A549 (cell line): ENCODE results near the gene DMBT1. TPM values are rescaled to one million over a fixed set of nuclear protein-coding genes. Genes with fewer than 3 reads are reported as not detected.

Experiments used
- ATAC-seq, 2 experiments: fragments of 200-7000 bp in 1 of 2; fragments of >200 bp in 1 of 2; cut with Nextera tagmentation in 1 of 2; cut with Tn5 transposase in 1 of 2; 3 replicates each; pipeline versions ENCODE4 v1.8.0 to v1.9.1; 2018 to 2020; ENCODE audit warnings: mild to moderate bottlenecking in 1 of 2, moderate library complexity in 1 of 2
- CTCF ChIA-PET: fragments of 300-600 bp; sonication (Branson Sonifier 250); formaldehyde crosslinking; extraction: SDS; loops from one replicate; lab custom pipeline; 2021; ENCODE audit warnings: antibody characterized with exemption, inconsistent platforms; lab: Yijun Ruan, JAX
- POLR2A ChIA-PET: fragments of 350-600 bp; formaldehyde crosslinking; extraction: SDS; loops from one replicate; lab custom pipeline; 2021; ENCODE audit warnings: antibody characterized with exemption, inconsistent platforms; lab: Yijun Ruan, JAX
- DNase-seq, 2 experiments: peaks; one replicate each; pipeline versions ENCODE4 v3.0.0 to v3.0.0-alpha.2; 2011 to 2016; ENCODE audit warnings: low read depth in 1 of 2, low spot score in 1 of 2
- FAIRE-seq: peaks from 2 replicates; lab custom pipeline; 2011; peaks lifted over from hg19 to GRCh38; lab: Jason Lieb, UNC
- H3K27ac ChIP-seq, 2 experiments: fragments of >200 bp; sonication (Bioruptor Twin); formaldehyde crosslinking; 3 replicates each; pipeline ENCODE4 v1.5.1; 2016 to 2017
- H3K4me1 ChIP-seq: fragments of >200 bp; sonication (Bioruptor Twin); formaldehyde crosslinking; 3 replicates; pipeline ENCODE4 v1.6.1; 2016
- H3K4me2 ChIP-seq: fragments of >200 bp; sonication (Bioruptor Twin); formaldehyde crosslinking; 3 replicates; pipeline ENCODE4 v1.6.1; 2016
- H3K4me3 ChIP-seq: fragments of >200 bp; sonication (Bioruptor Twin); formaldehyde crosslinking; 3 replicates; pipeline ENCODE4 v1.5.1; 2016
- H3K9me3 ChIP-seq: fragments of >200 bp; sonication (Bioruptor Twin); formaldehyde crosslinking; 3 replicates; pipeline ENCODE4 v1.6.1; 2016
- CBX2 ChIP-seq: fragments of 200-600 bp; sonication (generic); IDR thresholded peaks from 2 replicates; pipeline ENCODE4 v1.6.1; 2016; ENCODE audit warnings: low read depth, mild to moderate bottlenecking, borderline replicate concordance
- CHD4 ChIP-seq: fragments of 200-600 bp; sonication (generic); IDR thresholded peaks from 2 replicates; pipeline ENCODE4 v1.6.1; 2016; ENCODE audit warnings: antibody characterized with exemption, mild to moderate bottlenecking, borderline replicate concordance
- ESRRA ChIP-seq: fragments of 150-350 bp; IDR thresholded peaks from 2 replicates; pipeline ENCODE4 v1.6.1; 2014; ENCODE audit warnings: mild to moderate bottlenecking, low read length, borderline replicate concordance
- FOSL2 ChIP-seq, 2 experiments: fragments of 450-650 bp in 1 of 2; fragments of >200 bp in 1 of 2; sonication (Bioruptor Twin) in 1 of 2; formaldehyde crosslinking; IDR thresholded peaks; 2 replicates each; pipeline versions ENCODE4 v1.5.0 to v1.6.1; 2016 to 2020; ENCODE audit warnings: mild to moderate bottlenecking in 1 of 2, moderate library complexity in 1 of 2
- HDAC2 ChIP-seq: fragments of 200-600 bp; sonication (generic); IDR thresholded peaks from 2 replicates; pipeline ENCODE4 v1.6.1; 2016
- JUN ChIP-seq, 2 experiments: fragments of >200 bp; sonication (Bioruptor Twin); formaldehyde crosslinking; IDR thresholded peaks; 2 replicates in 1 of 2; 3 replicates in 1 of 2; pipeline ENCODE4 v1.6.1; 2016 to 2017
- MYC ChIP-seq: IDR thresholded peaks from 2 replicates; pipeline ENCODE4 v1.6.1; 2012; ENCODE audit warnings: mild to moderate bottlenecking, inconsistent platforms, low read length, improper control_type of control experiment, borderline replicate concordance
- NFE2L2 ChIP-seq: fragments of 150-350 bp; conservative IDR thresholded peaks from 2 replicates; pipeline ENCODE4 v1.6.1; 2014; ENCODE audit warnings: low read length
- RAD21 ChIP-seq, 2 experiments: fragments of >200 bp in 1 of 2; sonication (Bioruptor Twin) in 1 of 2; formaldehyde crosslinking in 1 of 2; IDR thresholded peaks in 1 of 2; conservative IDR thresholded peaks in 1 of 2; 2 replicates in 1 of 2; 3 replicates in 1 of 2; pipeline ENCODE4 v1.6.1; 2012 to 2018; ENCODE audit warnings: inconsistent platforms in 1 of 2
- RFX5 ChIP-seq: fragments of 450-650 bp; IDR thresholded peaks from 2 replicates; pipeline ENCODE4 v1.7.1; 2014; ENCODE audit warnings: antibody characterized with exemption, mild to moderate bottlenecking, moderate library complexity
- SREBF2 ChIP-seq: fragments of 450-650 bp; IDR thresholded peaks from 2 replicates; pipeline ENCODE4 v1.6.1; 2014; ENCODE audit warnings: mild to moderate bottlenecking, moderate library complexity
- TP53 ChIP-seq: fragments of 250-450 bp; sonication (Bioruptor Pico); IDR thresholded peaks from 2 replicates; pipeline ENCODE4 v1.5.0; 2021; ENCODE audit warnings: mild to moderate bottlenecking, moderate library complexity
- ZSCAN20 ChIP-seq: fragments of 250-450 bp; sonication (Bioruptor Pico); IDR thresholded peaks from 2 replicates; pipeline ENCODE4 v1.8.0; 2022; ENCODE audit warnings: mild to moderate bottlenecking, moderate library complexity
- WGBS: methylation state at CpG from one replicate; pipeline ENCODE4 v1.1.6; 2017; ENCODE audit errors: missing lambda C conversion rate; 5-methylcytosine and 5-hydroxymethylcytosine counted together
- polyA plus RNA-seq, 4 experiments: library from polyadenylated mRNA; depleted of rRNA in 3 of 4; stranded (reverse); fragments of >200 nt; fragmentation: RNase III in 1 of 4; extraction: RNeasy Plus Mini Kit Qiagen cat#74134 plus additional on column Dnase treatment in 1 of 4; gene quantifications; 2 replicates in 3 of 4; 3 replicates in 1 of 4; pipeline ENCODE4 v1.2.3, GENCODE V29; 2011 to 2017
- TF ChIP-seq, protein P1 (sequence below): IDR thresholded peaks from 2 replicates; pipeline ENCODE4 v1.6.1; 2012
- TF ChIP-seq, protein P2 (sequence below): fragments of >200 bp; sonication (Bioruptor Twin); formaldehyde crosslinking; IDR thresholded peaks from 2 replicates; pipeline ENCODE4 v1.6.1; 2016
- TF ChIP-seq, protein P3 (sequence below): fragments of >200 bp; sonication (Bioruptor Twin); formaldehyde crosslinking; IDR thresholded peaks from 3 replicates; pipeline ENCODE4 v1.6.1; 2016
- TF ChIP-seq, protein P4 (sequence below): IDR thresholded peaks from 2 replicates; pipeline ENCODE4 v1.6.1; 2012; ENCODE audit warnings: low read depth, borderline replicate concordance
- TF ChIP-seq, protein P5 (sequence below): fragments of 250-450 bp; sonication (Bioruptor Pico); IDR thresholded peaks from 2 replicates; pipeline ENCODE4 v1.5.0; 2021; ENCODE audit warnings: mild to moderate bottlenecking, moderate library complexity, borderline replicate concordance
- TF ChIP-seq, protein P6 (sequence below): fragments of 150-350 bp; IDR thresholded peaks from 2 replicates; pipeline ENCODE4 v1.6.1; 2014; ENCODE audit warnings: low read depth, mild to moderate bottlenecking, low read length
- TF ChIP-seq, protein P7 (sequence below): fragments of 250-450 bp; sonication (Bioruptor Pico); IDR thresholded peaks from 2 replicates; pipeline ENCODE4 v1.5.0; 2020; ENCODE audit warnings: low read depth, mild to moderate bottlenecking, moderate library complexity

Gene DMBT1
- polyA plus RNA-seq, 2 of the 4 experiments (the other 2 are of a cell fraction) = 0.01 to 0.03 TPM

DNA sequence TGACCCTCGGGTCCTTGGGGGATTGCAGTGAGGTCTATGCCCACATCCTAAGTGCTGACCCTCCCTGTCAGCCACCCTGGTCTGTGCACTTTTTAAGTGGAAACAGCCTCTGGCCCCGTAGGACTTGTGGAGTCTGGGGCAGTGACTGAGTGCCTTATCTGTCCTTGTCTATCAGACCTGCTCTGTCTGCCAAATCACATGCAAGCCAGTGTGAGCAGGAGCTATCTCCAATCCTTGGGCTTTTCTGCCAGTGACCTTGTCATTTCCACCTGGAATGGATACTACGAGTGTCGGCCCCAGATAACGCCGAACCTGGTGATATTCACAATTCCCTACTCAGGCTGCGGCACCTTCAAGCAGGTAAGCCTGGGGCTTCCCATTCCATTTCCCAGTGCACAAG is 76.4 kb downstream of the DMBT1 start:
- FAIRE-seq (no peak), DNase-seq (no peak), ATAC-seq (no peak)
- no peaks in the 10 kb centered on the region for H3K9me3 ChIP-seq
- no peak overlapping the region for H3K4me2 ChIP-seq
- H3K4me1 ChIP-seq = no peaks in the 10 kb centered on the region
- H3K27ac ChIP-seq = no peak overlapping the region
- H3K4me3 ChIP-seq = no peak overlapping the region
- TF ChIP-seq, protein P1, sequence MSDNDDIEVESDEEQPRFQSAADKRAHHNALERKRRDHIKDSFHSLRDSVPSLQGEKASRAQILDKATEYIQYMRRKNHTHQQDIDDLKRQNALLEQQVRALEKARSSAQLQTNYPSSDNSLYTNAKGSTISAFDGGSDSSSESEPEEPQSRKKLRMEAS = no peak
- TF ChIP-seq NFE2L2 = no peak
- TF ChIP-seq, protein P2, sequence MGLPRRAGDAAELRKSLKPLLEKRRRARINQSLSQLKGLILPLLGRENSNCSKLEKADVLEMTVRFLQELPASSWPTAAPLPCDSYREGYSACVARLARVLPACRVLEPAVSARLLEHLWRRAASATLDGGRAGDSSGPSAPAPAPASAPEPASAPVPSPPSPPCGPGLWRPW = no peak
- TF ChIP-seq, protein P3, sequence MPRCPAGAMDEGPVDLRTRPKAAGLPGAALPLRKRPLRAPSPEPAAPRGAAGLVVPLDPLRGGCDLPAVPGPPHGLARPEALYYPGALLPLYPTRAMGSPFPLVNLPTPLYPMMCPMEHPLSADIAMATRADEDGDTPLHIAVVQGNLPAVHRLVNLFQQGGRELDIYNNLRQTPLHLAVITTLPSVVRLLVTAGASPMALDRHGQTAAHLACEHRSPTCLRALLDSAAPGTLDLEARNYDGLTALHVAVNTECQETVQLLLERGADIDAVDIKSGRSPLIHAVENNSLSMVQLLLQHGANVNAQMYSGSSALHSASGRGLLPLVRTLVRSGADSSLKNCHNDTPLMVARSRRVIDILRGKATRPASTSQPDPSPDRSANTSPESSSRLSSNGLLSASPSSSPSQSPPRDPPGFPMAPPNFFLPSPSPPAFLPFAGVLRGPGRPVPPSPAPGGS = no peak
- TF ChIP-seq, protein P4, sequence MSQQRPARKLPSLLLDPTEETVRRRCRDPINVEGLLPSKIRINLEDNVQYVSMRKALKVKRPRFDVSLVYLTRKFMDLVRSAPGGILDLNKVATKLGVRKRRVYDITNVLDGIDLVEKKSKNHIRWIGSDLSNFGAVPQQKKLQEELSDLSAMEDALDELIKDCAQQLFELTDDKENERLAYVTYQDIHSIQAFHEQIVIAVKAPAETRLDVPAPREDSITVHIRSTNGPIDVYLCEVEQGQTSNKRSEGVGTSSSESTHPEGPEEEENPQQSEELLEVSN = no peak
- TF ChIP-seq JUN (IDR thresholded peaks at IDR 0.05) = no peak
- no peak for TF ChIP-seq RFX5
- TF ChIP-seq FOSL2 (IDR thresholded peaks at IDR 0.05) = no peak
- TF ChIP-seq FOSL2 (CRISPR knock-in tag; IDR thresholded peaks at IDR 0.05) = no peak
- TF ChIP-seq SREBF2 = no peak
- TF ChIP-seq ESRRA = no peak
- CTCF ChIA-PET = interaction anchor here (4.8 kb wide), 1 partner anchor 12 kb away, joined by 19 read pairs; no protein-coding TSS in a partner anchor
- WGBS = 48% methylated on average over 7 of the region's 7 CpGs
- POLR2A ChIA-PET = no interaction called here

DNA sequence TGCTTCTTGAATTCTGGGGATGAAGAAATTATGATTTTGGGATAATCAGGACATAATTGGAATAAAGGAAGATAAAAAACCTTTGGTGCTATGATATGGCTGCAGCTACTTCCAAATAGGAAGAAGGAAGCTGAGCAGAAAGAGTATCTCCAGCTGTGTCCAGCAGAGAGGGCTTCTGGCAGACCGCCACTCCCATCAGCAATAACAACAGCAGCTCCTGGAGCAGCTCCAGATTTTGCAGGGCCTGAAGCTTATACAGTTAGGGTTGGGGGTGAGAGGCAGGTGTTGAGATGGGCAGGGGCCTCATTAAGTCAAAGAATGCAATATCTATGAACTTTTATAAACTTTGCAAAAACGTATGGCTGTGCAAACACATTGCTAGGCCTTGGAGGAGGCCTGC is 76.8 kb downstream of the DMBT1 start:
- H3K4me3 ChIP-seq = no peak overlapping the region
- ATAC-seq (no peak), DNase-seq (no peak)
- ChIA-PET CTCF (interaction anchor here (1.4 to 4.8 kb wide), 2 partner anchors 12 to 67 kb away, joined by 3 to 19 read pairs; no protein-coding TSS in a partner anchor), POLR2A (no interaction called here)
- no peak overlapping the region for H3K27ac ChIP-seq
- no peaks in the 10 kb centered on the region for H3K9me3 ChIP-seq
- TF ChIP-seq NFE2L2 = no peak
- TF ChIP-seq TP53 (CRISPR knock-in tag) = no peak
- TF ChIP-seq, protein P5, sequence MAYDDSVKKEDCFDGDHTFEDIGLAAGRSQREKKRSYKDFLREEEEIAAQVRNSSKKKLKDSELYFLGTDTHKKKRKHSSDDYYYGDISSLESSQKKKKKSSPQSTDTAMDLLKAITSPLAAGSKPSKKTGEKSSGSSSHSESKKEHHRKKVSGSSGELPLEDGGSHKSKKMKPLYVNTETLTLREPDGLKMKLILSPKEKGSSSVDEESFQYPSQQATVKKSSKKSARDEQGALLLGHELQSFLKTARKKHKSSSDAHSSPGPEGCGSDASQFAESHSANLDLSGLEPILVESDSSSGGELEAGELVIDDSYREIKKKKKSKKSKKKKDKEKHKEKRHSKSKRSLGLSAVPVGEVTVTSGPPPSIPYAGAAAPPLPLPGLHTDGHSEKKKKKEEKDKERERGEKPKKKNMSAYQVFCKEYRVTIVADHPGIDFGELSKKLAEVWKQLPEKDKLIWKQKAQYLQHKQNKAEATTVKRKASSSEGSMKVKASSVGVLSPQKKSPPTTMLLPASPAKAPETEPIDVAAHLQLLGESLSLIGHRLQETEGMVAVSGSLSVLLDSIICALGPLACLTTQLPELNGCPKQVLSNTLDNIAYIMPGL (CRISPR knock-in tag) = no peak
- no peak for TF ChIP-seq ESRRA
- TF ChIP-seq RAD21 (conservative IDR thresholded peaks at IDR 0.05 in 1 of 2, IDR thresholded peaks at IDR 0.05 in 1 of 2) = no peak
- TF ChIP-seq, protein P6, sequence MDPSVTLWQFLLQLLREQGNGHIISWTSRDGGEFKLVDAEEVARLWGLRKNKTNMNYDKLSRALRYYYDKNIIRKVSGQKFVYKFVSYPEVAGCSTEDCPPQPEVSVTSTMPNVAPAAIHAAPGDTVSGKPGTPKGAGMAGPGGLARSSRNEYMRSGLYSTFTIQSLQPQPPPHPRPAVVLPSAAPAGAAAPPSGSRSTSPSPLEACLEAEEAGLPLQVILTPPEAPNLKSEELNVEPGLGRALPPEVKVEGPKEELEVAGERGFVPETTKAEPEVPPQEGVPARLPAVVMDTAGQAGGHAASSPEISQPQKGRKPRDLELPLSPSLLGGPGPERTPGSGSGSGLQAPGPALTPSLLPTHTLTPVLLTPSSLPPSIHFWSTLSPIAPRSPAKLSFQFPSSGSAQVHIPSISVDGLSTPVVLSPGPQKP = no peak
- no peak for TF ChIP-seq JUN (IDR thresholded peaks at IDR 0.05)
- TF ChIP-seq, protein P7, sequence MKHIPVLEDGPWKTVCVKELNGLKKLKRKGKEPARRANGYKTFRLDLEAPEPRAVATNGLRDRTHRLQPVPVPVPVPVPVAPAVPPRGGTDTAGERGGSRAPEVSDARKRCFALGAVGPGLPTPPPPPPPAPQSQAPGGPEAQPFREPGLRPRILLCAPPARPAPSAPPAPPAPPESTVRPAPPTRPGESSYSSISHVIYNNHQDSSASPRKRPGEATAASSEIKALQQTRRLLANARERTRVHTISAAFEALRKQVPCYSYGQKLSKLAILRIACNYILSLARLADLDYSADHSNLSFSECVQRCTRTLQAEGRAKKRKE (CRISPR knock-in tag) = no peak
- no peak for TF ChIP-seq CBX2
- TF ChIP-seq CHD4 = no peak
- TF ChIP-seq, protein P1 = no peak
- no peak for TF ChIP-seq MYC
- TF ChIP-seq ZSCAN20 = no peak
- TF ChIP-seq HDAC2 = no peak
- TF ChIP-seq, all 56 proteins: peak for 0
- 26% methylated on average over 2 of the region's 2 CpGs for WGBS
- FAIRE-seq = no peak
- H3K4me1 ChIP-seq = no peaks in the 10 kb centered on the region
- H3K4me2 ChIP-seq = no peak overlapping the region
